ENCODE results near the gene FUT7. TPM values are rescaled to one million over a fixed set of nuclear protein-coding genes. Genes with fewer than 3 reads are reported as not detected.

The FUT7 gene
- total and polyA plus RNA-seq, 2 of the 13 experiments (the other 11 are each of a cell fraction or from before 2014, with no cell fraction given) = 0.05 TPM; not detected in 1

DNA sequence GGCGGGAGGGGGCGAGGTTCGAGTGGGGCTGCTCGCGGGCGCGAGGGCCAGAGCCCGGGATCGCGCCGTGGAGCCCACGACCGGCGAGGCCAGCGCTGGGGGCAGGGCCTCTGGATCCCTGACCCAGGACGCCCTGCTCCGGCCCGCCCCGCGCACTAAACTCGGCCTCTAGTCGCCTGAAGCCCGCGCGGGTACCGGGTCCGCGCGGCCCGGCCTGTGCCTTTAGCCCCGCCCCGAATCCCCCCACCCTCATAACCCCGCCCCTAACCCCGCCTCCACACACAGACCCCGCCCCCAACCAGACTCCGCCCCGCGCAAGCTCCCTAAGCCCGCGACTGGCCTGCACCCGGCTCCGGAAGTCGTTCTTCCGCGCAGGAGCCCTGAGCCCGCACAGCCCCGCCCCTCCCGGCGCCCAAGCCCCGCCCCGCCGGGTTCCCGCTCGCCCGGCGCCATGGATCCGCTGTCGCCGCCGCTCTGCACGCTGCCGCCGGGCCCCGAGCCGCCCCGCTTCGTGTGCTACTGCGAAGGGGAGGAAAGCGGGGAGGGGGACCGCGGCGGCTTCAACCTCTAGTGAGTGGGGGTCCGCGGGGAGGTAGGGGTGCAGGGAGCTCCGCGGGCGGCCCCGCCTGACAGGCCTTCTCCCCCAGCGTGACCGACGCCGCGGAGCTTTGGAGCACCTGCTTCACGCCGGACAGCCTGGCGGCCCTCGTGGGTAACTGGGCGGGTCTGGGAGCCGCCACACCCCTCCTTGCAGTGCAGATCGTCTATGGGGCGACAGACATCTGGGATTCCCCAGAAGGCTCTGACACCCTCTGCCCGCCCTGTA lies 39.7 kb downstream of the FUT7 start, which contains the start of gene PAXX (continued):
- TF ChIP-seq ZNF629 (CRISPR knock-in tag; conservative IDR thresholded peaks at IDR 0.05) (no peak), RBM39 (IDR thresholded peaks at IDR 0.05; ENCODE audit: low read depth, low read length, poor library complexity, severe bottlenecking) (no peak), DMAP1 (CRISPR knock-in tag; IDR thresholded peaks at IDR 0.05) (peak; percentile 62; the same call in 1 of the 2 replicates), ZNF510 (CRISPR knock-in tag; IDR thresholded peaks at IDR 0.05; ENCODE audit: low read depth) (no peak), NFYC (CRISPR knock-in tag; IDR thresholded peaks at IDR 0.05) (no peak), ESRRA (CRISPR knock-in tag; IDR thresholded peaks at IDR 0.05; ENCODE audit: low read depth) (no peak), ZFY (CRISPR knock-in tag; IDR thresholded peaks at IDR 0.05) (peak; percentile 82), SAP130 (CRISPR knock-in tag; IDR thresholded peaks at IDR 0.05; ENCODE audit: low read depth) (peak; percentile 73), SALL1 (CRISPR knock-in tag; IDR thresholded peaks at IDR 0.05) (peak; percentile 45; the same call in 1 of the 2 replicates), TEAD2 (CRISPR knock-in tag; IDR thresholded peaks at IDR 0.05) (no peak; the same call in 1 of the 2 replicates), CC2D1A (CRISPR knock-in tag; IDR thresholded peaks at IDR 0.05) (no peak), ZNF703 (CRISPR knock-in tag; IDR thresholded peaks at IDR 0.05; ENCODE audit: borderline replicate concordance) (0 out of 2 replicates have a peak, but pooled peaks have one; percentile 33), KMT2B (CRISPR knock-in tag; IDR thresholded peaks at IDR 0.05) (no peak), SAFB2 (CRISPR knock-in tag; IDR thresholded peaks at IDR 0.05; ENCODE audit: borderline replicate concordance, low read depth) (0 out of 2 replicates have a peak, but pooled peaks have one; percentile 41), HDAC6 (IDR thresholded peaks at IDR 0.05; ENCODE audit: low read depth, low read length) (no peak), IKZF1 (IDR thresholded peaks at IDR 0.05) (no peak), SRSF1 (optimal IDR thresholded peaks at IDR 0.05; ENCODE audit: low read depth, low read length) (no peak), ZNF891 (CRISPR knock-in tag; IDR thresholded peaks at IDR 0.05) (peak; percentile 44; the same call in 1 of the 2 replicates), RNF2 (conservative IDR thresholded peaks at IDR 0.05; ENCODE audit: low read depth) (peak; percentile 92), ZNF17 (CRISPR knock-in tag; IDR thresholded peaks at IDR 0.05) (no peak), RAD21 (CRISPR knock-in tag; IDR thresholded peaks at IDR 0.05) (peak; percentile 17; the same call in 1 of the 2 replicates), ZNF552 (CRISPR knock-in tag; IDR thresholded peaks at IDR 0.05; ENCODE audit: borderline replicate concordance) (0 out of 2 replicates have a peak, but pooled peaks have one; percentile 36), PHF5A (CRISPR knock-in tag; IDR thresholded peaks at IDR 0.05; ENCODE audit: low read depth, unreplicated experiment) (no peak), POLR2AphosphoS5 (IDR thresholded peaks at IDR 0.05; ENCODE audit: low read depth, low read length) (no peak), ZNF543 (CRISPR knock-in tag; IDR thresholded peaks at IDR 0.05) (no peak), ZNF205 (CRISPR knock-in tag; IDR thresholded peaks at IDR 0.05) (0 out of 2 replicates have a peak, but pooled peaks have one; percentile 35), AGO1 (IDR thresholded peaks at IDR 0.05; ENCODE audit: low read depth, low read length, poor library complexity, severe bottlenecking) (no peak), ZNF468 (CRISPR knock-in tag; IDR thresholded peaks at IDR 0.05) (0 out of 2 replicates have a peak, but pooled peaks have one; percentile 33), TEAD3 (CRISPR knock-in tag; optimal IDR thresholded peaks at IDR 0.05; ENCODE audit: borderline replicate concordance) (peak; percentile 16), POLR2A (IDR thresholded peaks at IDR 0.05; ENCODE audit: insufficient read depth in 1 of 2, low read depth in 2 of 2, low read length in 2 of 2) (peak in 1 of 2 experiments; percentile 62; a peak in 2 of 4 replicates), KAT2B (IDR thresholded peaks at IDR 0.05; ENCODE audit: borderline replicate concordance, low read depth, low read length) (no peak), YY1 (IDR thresholded peaks at IDR 0.05; ENCODE audit: insufficient read depth, insufficient replicate concordance, low read depth, low read length) (peak; percentile 72)
- TF ChIP-seq, protein P1, sequence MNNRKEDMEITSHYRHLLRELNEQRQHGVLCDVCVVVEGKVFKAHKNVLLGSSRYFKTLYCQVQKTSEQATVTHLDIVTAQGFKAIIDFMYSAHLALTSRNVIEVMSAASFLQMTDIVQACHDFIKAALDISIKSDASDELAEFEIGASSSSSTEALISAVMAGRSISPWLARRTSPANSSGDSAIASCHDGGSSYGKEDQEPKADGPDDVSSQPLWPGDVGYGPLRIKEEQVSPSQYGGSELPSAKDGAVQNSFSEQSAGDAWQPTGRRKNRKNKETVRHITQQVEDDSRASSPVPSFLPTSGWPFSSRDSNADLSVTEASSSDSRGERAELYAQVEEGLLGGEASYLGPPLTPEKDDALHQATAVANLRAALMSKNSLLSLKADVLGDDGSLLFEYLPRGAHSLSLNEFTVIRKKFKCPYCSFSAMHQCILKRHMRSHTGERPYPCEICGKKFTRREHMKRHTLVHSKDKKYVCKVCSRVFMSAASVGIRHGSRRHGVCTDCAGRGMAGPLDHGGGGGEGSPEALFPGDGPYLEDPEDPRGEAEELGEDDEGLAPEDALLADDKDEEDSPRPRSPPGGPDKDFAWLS (CRISPR knock-in tag; IDR thresholded peaks at IDR 0.05; ENCODE audit: borderline replicate concordance) = no peak
